Measurements from ENCODE around the gene ZNF398.

ZNF398 gene

DNA sequence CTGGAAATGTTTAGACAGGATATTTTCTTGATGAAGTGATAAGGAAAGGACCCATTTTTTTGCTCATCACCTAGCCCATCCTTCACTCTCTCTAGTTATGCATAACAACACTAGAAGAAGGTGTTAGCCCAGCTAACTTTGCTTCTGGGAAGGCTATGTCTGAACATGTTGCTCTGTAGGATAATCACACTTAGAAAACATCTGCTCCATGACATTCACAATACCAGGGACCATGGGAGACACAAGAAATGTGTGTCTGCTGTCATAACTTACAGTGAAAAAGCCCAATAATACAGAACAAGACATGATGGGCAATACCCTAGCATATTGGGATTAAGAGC is 34.2 kb downstream of the ZNF398 start:
- TF ChIP-seq FOXM1 (IDR thresholded peaks at IDR 0.05; ENCODE audit: borderline replicate concordance, low read depth): no peak
- TF ChIP-seq YY1 (IDR thresholded peaks at IDR 0.05; ENCODE audit: low read depth): no peak
- no peak for TF ChIP-seq TEAD4 (IDR thresholded peaks at IDR 0.05)
- TF ChIP-seq, protein P1, sequence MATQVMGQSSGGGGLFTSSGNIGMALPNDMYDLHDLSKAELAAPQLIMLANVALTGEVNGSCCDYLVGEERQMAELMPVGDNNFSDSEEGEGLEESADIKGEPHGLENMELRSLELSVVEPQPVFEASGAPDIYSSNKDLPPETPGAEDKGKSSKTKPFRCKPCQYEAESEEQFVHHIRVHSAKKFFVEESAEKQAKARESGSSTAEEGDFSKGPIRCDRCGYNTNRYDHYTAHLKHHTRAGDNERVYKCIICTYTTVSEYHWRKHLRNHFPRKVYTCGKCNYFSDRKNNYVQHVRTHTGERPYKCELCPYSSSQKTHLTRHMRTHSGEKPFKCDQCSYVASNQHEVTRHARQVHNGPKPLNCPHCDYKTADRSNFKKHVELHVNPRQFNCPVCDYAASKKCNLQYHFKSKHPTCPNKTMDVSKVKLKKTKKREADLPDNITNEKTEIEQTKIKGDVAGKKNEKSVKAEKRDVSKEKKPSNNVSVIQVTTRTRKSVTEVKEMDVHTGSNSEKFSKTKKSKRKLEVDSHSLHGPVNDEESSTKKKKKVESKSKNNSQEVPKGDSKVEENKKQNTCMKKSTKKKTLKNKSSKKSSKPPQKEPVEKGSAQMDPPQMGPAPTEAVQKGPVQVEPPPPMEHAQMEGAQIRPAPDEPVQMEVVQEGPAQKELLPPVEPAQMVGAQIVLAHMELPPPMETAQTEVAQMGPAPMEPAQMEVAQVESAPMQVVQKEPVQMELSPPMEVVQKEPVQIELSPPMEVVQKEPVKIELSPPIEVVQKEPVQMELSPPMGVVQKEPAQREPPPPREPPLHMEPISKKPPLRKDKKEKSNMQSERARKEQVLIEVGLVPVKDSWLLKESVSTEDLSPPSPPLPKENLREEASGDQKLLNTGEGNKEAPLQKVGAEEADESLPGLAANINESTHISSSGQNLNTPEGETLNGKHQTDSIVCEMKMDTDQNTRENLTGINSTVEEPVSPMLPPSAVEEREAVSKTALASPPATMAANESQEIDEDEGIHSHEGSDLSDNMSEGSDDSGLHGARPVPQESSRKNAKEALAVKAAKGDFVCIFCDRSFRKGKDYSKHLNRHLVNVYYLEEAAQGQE (IDR thresholded peaks at IDR 0.05; ENCODE audit: low read depth): no peak
- TF ChIP-seq CEBPB (IDR thresholded peaks at IDR 0.05): no peak
- no peak for TF ChIP-seq EP300 (IDR thresholded peaks at IDR 0.05; ENCODE audit: borderline replicate concordance)
- TF ChIP-seq TAF1 (IDR thresholded peaks at IDR 0.05; ENCODE audit: low read depth): no peak
- no peak for TF ChIP-seq USF1 (IDR thresholded peaks at IDR 0.05)
- no peak for TF ChIP-seq NFIC (IDR thresholded peaks at IDR 0.05)
- no peak for TF ChIP-seq TCF12 (IDR thresholded peaks at IDR 0.05; ENCODE audit: low read depth)
- TF ChIP-seq CREB1 (IDR thresholded peaks at IDR 0.05; ENCODE audit: low read depth): no peak
- no peak for TF ChIP-seq MAX (IDR thresholded peaks at IDR 0.05)
- TF ChIP-seq RAD21 (IDR thresholded peaks at IDR 0.05; ENCODE audit: low read depth): no peak
- TF ChIP-seq ZBTB7A (IDR thresholded peaks at IDR 0.05; ENCODE audit: low read depth): no peak
- no peak for TF ChIP-seq EGR1 (IDR thresholded peaks at IDR 0.05)

- TF ChIP-seq CREB1 (IDR thresholded peaks at IDR 0.05; ENCODE audit: low read depth) (no peak), ZBTB7A (IDR thresholded peaks at IDR 0.05; ENCODE audit: low read depth) (no peak), TEAD4 (IDR thresholded peaks at IDR 0.05) (no peak), FOXM1 (IDR thresholded peaks at IDR 0.05; ENCODE audit: borderline replicate concordance, low read depth) (no peak), TAF1 (IDR thresholded peaks at IDR 0.05; ENCODE audit: low read depth) (no peak), NFIC (IDR thresholded peaks at IDR 0.05) (no peak), EP300 (IDR thresholded peaks at IDR 0.05; ENCODE audit: borderline replicate concordance) (no peak), EGR1 (IDR thresholded peaks at IDR 0.05) (no peak), TCF12 (IDR thresholded peaks at IDR 0.05; ENCODE audit: low read depth) (no peak)
- TF ChIP-seq, protein P1 (IDR thresholded peaks at IDR 0.05; ENCODE audit: low read depth): no peak
Observed at GRCh38 chr7:149184274-149184673, 37.0 kb downstream of the ZNF398 start.

- TF ChIP-seq EP300 (IDR thresholded peaks at IDR 0.05; ENCODE audit: borderline replicate concordance): no peak
- TF ChIP-seq EGR1 (IDR thresholded peaks at IDR 0.05): no peak
- no peak for TF ChIP-seq NFIC (IDR thresholded peaks at IDR 0.05)
- no peak for TF ChIP-seq CEBPB (IDR thresholded peaks at IDR 0.05)
- no peak for TF ChIP-seq MAX (IDR thresholded peaks at IDR 0.05)
- TF ChIP-seq, protein P1 (IDR thresholded peaks at IDR 0.05; ENCODE audit: low read depth): no peak
- no peak for TF ChIP-seq TAF1 (IDR thresholded peaks at IDR 0.05; ENCODE audit: low read depth)
- no peak for TF ChIP-seq TCF12 (IDR thresholded peaks at IDR 0.05; ENCODE audit: low read depth)
- TF ChIP-seq FOXM1 (IDR thresholded peaks at IDR 0.05; ENCODE audit: borderline replicate concordance, low read depth): no peak
- TF ChIP-seq CREB1 (IDR thresholded peaks at IDR 0.05; ENCODE audit: low read depth): no peak
- no peak for TF ChIP-seq TEAD4 (IDR thresholded peaks at IDR 0.05)
- no peak for TF ChIP-seq ZBTB7A (IDR thresholded peaks at IDR 0.05; ENCODE audit: low read depth)
- TF ChIP-seq YY1 (IDR thresholded peaks at IDR 0.05; ENCODE audit: low read depth): no peak
- TF ChIP-seq RAD21 (IDR thresholded peaks at IDR 0.05; ENCODE audit: low read depth): no peak
Observed at GRCh38 chr7:149188213-149188612, 41.0 kb downstream of the ZNF398 start.

GRCh38 chr7:149188637-149189259 is 41.5 kb downstream of the ZNF398 start:
- TF ChIP-seq CEBPB (IDR thresholded peaks at IDR 0.05): no peak
- no peak for TF ChIP-seq USF1 (IDR thresholded peaks at IDR 0.05)
- no peak for TF ChIP-seq EGR1 (IDR thresholded peaks at IDR 0.05)
- TF ChIP-seq NFIC (IDR thresholded peaks at IDR 0.05): no peak
- TF ChIP-seq TCF12 (IDR thresholded peaks at IDR 0.05; ENCODE audit: low read depth): no peak
- TF ChIP-seq CREB1 (IDR thresholded peaks at IDR 0.05; ENCODE audit: low read depth): no peak
- TF ChIP-seq ZBTB7A (IDR thresholded peaks at IDR 0.05; ENCODE audit: low read depth): no peak
- TF ChIP-seq MAX (IDR thresholded peaks at IDR 0.05): no peak
- no peak for TF ChIP-seq TEAD4 (IDR thresholded peaks at IDR 0.05)
- TF ChIP-seq, protein P1 (IDR thresholded peaks at IDR 0.05; ENCODE audit: low read depth): no peak

Measured in Ishikawa (cell line).